ENCODE results near the gene HDAC9.
"Not testable (repeated sequence)": the region's sequence is repeated elsewhere in the genome, so short reads cannot be mapped to it uniquely, and the experiment has no call there.

Gene HDAC9

GRCh38 chr7:18978108-18978495, 482.6 kb downstream of the HDAC9 start:
- Histone ChIP-seq H3K27ac (ENCODE audit: low read depth, low read length) (no peak overlapping the region), H3K4me3 (ENCODE audit: low read length) (no peak overlapping the region), H3K27me3 (ENCODE audit: control insufficient read depth, low read length) (no peaks in the 10 kb centered on the region), H3K36me3 (ENCODE audit: control insufficient read depth, low read length) (no peaks in the 10 kb centered on the region), H3K4me2 (ENCODE audit: low read length) (no peak overlapping the region), H3K79me2 (ENCODE audit: control insufficient read depth, low read length) (no peaks in the 10 kb centered on the region), H3K4me1 (ENCODE audit: control insufficient read depth, low read length) (no peaks in the 10 kb centered on the region), H3F3A (ENCODE audit: control insufficient read depth, insufficient read depth) (no peaks in the 10 kb centered on the region), H4K20me1 (ENCODE audit: control insufficient read depth, insufficient read depth, low read depth, low read length) (no peaks in the 10 kb centered on the region), H3K9me3 (ENCODE audit: control insufficient read depth, insufficient read depth, low read length) (no peaks in the 10 kb centered on the region), H3K9me2 (replicated peaks; ENCODE audit: control insufficient read depth, low read length) (no peaks in the 10 kb centered on the region)
- TF ChIP-seq EZH2phosphoT487 (IDR thresholded peaks at IDR 0.05; ENCODE audit: borderline replicate concordance, low read length): no peak
- no peak for TF ChIP-seq CTCF (IDR thresholded peaks at IDR 0.05; ENCODE audit: low read depth, low read length, poor library complexity, severe bottlenecking)

- H3K36me3 ChIP-seq (ENCODE audit: control insufficient read depth, low read length); H3K9me3 ChIP-seq (ENCODE audit: control insufficient read depth, insufficient read depth, low read length); H3K4me1 ChIP-seq (ENCODE audit: control insufficient read depth, low read length); H3K9me2 ChIP-seq (replicated peaks; ENCODE audit: control insufficient read depth, low read length); H3F3A ChIP-seq (ENCODE audit: control insufficient read depth, insufficient read depth); H3K4me3 ChIP-seq (ENCODE audit: low read length); H3K79me2 ChIP-seq (ENCODE audit: control insufficient read depth, low read length); H4K20me1 ChIP-seq (ENCODE audit: control insufficient read depth, insufficient read depth, low read depth, low read length); H3K27me3 ChIP-seq (ENCODE audit: control insufficient read depth, low read length); H3K27ac ChIP-seq (ENCODE audit: low read depth, low read length); H3K4me2 ChIP-seq (ENCODE audit: low read length): not testable (repeated sequence)
These were observed 495.2 kb downstream of the HDAC9 start for GRCh38 chr7:18990700-18991099.

GRCh38 chr7:18993933-18994668, 498.6 kb downstream of the HDAC9 start:
- Histone ChIP-seq H3K79me2 (ENCODE audit: control insufficient read depth, low read length) (no peaks in the 10 kb centered on the region), H4K20me1 (ENCODE audit: control insufficient read depth, insufficient read depth, low read depth, low read length) (no peaks in the 10 kb centered on the region), H3K4me3 (ENCODE audit: low read length) (no peak overlapping the region), H3F3A (ENCODE audit: control insufficient read depth, insufficient read depth) (no peaks in the 10 kb centered on the region), H3K27ac (ENCODE audit: low read depth, low read length) (no peak overlapping the region), H3K4me2 (ENCODE audit: low read length) (no peak overlapping the region), H3K36me3 (ENCODE audit: control insufficient read depth, low read length) (no peaks in the 10 kb centered on the region), H3K27me3 (ENCODE audit: control insufficient read depth, low read length) (no peaks in the 10 kb centered on the region), H3K9me3 (ENCODE audit: control insufficient read depth, insufficient read depth, low read length) (no peaks in the 10 kb centered on the region), H3K9me2 (replicated peaks; ENCODE audit: control insufficient read depth, low read length) (0 out of 2 replicates have a peak, but pooled peaks cover 2% of the 10 kb centered on the region), H3K4me1 (ENCODE audit: control insufficient read depth, low read length) (no peaks in the 10 kb centered on the region)
- TF ChIP-seq EZH2phosphoT487 (IDR thresholded peaks at IDR 0.05; ENCODE audit: borderline replicate concordance, low read length) (no peak), CTCF (IDR thresholded peaks at IDR 0.05; ENCODE audit: low read depth, low read length, poor library complexity, severe bottlenecking) (no peak)

GRCh38 chr7:18995270-18995671, 499.7 kb downstream of the HDAC9 start:
- Histone ChIP-seq H3K27ac (ENCODE audit: low read depth, low read length) (no peak overlapping the region), H3K27me3 (ENCODE audit: control insufficient read depth, low read length) (no peaks in the 10 kb centered on the region), H3K4me3 (ENCODE audit: low read length) (no peak overlapping the region), H3K4me2 (ENCODE audit: low read length) (no peak overlapping the region), H3K9me2 (replicated peaks; ENCODE audit: control insufficient read depth, low read length) (0 out of 2 replicates have a peak, but pooled peaks cover 2% of the 10 kb centered on the region), H3F3A (ENCODE audit: control insufficient read depth, insufficient read depth) (no peaks in the 10 kb centered on the region), H4K20me1 (ENCODE audit: control insufficient read depth, insufficient read depth, low read depth, low read length) (no peaks in the 10 kb centered on the region), H3K79me2 (ENCODE audit: control insufficient read depth, low read length) (no peaks in the 10 kb centered on the region), H3K36me3 (ENCODE audit: control insufficient read depth, low read length) (no peaks in the 10 kb centered on the region), H3K9me3 (ENCODE audit: control insufficient read depth, insufficient read depth, low read length) (no peaks in the 10 kb centered on the region), H3K4me1 (ENCODE audit: control insufficient read depth, low read length) (no peaks in the 10 kb centered on the region)
- TF ChIP-seq CTCF (IDR thresholded peaks at IDR 0.05; ENCODE audit: low read depth, low read length, poor library complexity, severe bottlenecking) (no peak), EZH2phosphoT487 (IDR thresholded peaks at IDR 0.05; ENCODE audit: borderline replicate concordance, low read length) (no peak)

Data from DOHH2 (cell line).